HG03175 (cell line): ENCODE measurements around the gene CRIM1.
A peak's percentile ranks its signal among the peaks of the same experiment; 100 is the strongest.

Experiments
- ATAC-seq: cut with Tn5 transposase; IDR thresholded peaks from one replicate; pipeline ENCODE4 v1.9.1; 2021; ENCODE audit warnings: mild to moderate bottlenecking, moderate library complexity; ENCODE audit not compliant: unreplicated experiment

CRIM1 gene

DNA sequence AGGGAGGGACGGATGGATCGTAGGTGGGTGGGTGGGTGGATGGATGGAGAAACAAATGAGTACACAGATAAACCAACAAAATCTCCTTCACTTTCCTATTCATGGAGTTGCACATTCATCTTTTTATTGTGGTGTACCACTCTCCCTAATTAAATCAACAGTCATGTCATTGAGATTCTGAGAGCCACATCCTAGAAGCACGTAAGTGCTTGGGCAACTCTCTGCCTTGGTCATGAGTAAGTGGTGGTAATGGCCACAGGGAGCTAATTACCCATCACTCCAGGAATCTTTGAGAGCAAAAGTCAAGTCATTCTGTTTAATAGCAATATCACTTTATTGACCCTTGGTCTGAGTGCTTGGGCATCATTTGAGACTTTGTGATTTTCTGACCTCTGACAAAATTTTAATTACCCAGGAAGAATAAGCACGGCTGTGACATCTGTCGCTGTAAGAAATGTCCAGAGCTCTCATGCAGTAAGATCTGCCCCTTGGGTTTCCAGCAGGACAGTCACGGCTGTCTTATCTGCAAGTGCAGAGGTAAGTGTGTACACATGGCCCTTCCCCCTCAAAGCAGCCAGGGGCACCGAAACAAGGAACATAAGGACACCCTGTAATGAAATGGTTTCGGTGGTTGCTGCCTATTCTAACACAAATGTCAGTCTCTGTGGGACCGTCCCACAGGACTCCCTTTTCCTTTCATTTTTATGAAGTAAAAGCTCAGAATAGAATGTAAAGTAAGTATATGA is 156.5 kb downstream of the CRIM1 start:
- no peak for ATAC-seq

- ATAC-seq: no peak
Measured at GRCh38 chr2:36512705-36513104, 157.1 kb downstream of the CRIM1 start.

- ATAC-seq: no peak
Measured at GRCh38 chr2:36513661-36514060, 158.1 kb downstream of the CRIM1 start.

DNA sequence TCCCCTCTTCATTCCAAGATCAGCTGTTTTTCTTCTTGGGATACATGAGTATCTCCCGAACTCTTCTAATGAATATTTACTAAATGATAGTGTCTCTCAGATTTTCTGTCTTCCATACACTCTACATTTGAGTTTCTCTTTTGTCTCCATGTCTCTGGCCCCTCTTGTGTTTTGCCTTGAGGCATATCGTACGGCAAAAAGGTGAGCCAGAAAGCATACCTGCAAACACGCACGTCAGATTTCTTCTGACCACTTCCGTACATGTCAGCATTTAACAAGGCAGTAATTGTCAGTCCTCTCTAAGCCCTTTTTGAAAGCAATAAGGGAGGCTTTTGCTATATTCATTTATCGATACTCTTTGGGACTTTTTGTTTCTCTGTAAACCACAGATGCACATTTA is 160.0 kb downstream of the CRIM1 start:
- no peak for ATAC-seq

- no peak for ATAC-seq
Measured at GRCh38 chr2:36516136-36516870, 160.7 kb downstream of the CRIM1 start.

DNA sequence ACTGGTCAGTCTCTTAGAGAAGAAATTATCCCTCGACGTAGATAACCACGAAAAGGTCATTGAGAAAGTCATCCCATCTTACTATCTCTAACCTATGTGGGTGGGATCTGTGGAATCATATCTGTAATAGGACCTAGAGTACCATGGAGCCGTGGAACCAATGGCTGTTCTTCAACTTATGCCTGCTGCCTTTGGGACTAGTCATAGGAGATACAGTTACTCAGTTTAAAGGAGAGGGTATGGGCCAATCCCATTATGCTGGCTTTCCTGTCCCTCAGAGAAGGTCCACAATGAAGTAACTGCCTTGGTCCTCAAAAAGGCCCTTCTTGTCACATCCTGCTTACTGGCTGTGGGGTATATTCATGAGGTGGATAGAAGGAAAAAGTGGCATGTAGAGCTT is 164.9 kb downstream of the CRIM1 start:
- ATAC-seq: no peak

DNA sequence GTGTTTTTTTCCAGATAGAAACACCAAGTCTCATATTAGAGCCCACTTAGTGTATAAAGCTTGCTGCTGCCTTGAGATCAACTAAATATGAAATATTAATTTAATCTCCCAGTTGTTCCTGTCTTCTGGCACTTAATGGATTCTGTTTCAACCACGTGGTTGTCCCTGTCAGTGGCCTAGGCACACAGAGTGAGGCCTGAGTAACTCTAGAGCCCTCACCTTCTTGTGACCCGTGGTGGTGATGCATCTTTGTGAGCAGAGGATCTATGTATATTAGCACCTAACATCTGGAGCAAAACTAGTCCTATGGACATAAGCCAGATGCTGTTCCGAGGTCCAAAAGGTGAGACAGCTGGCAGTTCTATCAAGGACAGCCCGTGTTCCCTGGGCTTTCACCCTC is 167.6 kb downstream of the CRIM1 start:
- no peak for ATAC-seq

DNA sequence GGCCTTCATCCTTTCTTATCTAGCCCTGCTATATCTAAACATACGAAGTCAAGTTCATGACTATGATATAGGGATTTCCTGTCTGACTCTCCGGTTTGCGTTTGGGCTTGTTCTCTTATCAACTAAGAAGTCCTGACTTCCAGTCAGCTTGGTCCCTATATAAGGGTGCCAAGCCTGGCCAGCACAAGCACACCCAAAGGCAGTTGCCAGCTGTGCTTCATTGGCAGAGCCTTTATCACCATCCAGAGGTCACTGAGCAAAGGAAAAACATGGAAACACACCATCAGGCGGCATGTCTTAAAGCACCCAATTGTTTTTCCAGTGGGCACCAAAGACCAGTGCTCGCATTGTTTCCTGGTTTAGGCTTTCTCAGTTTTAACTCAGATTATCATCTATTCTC is 169.7 kb downstream of the CRIM1 start:
- no peak for ATAC-seq

- ATAC-seq: no peak
Measured at GRCh38 chr2:36526226-36526625, 170.6 kb downstream of the CRIM1 start.

DNA sequence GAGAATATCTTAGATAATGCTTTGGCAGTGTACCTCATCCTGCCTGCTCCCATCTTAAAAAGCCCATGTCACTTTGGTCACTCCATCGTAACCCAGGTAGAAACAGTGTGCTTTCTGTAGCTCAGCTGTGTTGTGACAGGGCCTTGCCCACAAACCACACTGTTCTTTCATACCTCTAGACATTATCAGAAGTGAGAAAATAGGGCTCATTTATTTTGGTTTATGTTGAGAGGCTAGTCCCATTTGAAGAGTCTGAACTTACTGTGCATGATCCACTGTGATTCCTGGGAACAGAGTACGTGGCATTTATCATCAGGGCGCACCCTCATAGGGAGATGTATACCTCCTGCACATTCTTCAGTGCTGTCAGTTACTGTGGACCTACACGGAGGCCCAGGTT is 172.7 kb downstream of the CRIM1 start:
- ATAC-seq: peak; percentile 79

DNA sequence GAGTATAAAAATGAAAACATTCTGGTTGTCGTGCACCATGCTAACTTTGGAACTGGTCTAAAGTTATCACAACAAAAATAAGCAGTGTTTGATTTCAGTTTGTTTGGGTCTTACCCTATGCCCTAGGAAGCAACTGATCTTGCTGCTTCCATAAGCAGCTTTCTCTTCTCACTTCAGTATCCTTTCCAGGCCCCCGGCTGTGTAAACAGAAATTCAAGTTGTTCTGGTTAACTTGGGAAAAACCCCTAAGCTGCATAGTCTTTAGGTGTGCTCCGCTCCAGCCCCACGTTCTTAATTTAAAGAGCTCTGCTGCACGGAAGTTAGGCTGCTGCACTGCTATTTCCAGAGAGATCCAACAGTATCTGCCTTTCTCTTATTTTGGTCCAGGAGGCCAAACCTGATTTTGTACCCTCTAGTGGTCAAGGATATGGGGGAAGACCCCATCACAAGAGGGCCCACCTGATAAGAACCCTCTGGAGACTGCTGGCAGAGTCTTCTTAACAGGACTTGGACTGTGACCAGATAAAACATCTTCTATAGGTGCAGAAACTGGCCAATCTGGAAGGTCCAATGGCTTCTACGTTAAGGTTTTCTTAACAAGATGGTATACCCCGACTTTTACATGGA is 173.3 kb downstream of the CRIM1 start:
- ATAC-seq: no peak

- ATAC-seq: peak; percentile 72
Measured at GRCh38 chr2:36530178-36530982, 174.8 kb downstream of the CRIM1 start.

GRCh38 chr2:36530983-36531354 is 175.4 kb downstream of the CRIM1 start:
- ATAC-seq: no peak

- ATAC-seq: no peak
Measured at GRCh38 chr2:36534275-36534799, 178.8 kb downstream of the CRIM1 start.

DNA sequence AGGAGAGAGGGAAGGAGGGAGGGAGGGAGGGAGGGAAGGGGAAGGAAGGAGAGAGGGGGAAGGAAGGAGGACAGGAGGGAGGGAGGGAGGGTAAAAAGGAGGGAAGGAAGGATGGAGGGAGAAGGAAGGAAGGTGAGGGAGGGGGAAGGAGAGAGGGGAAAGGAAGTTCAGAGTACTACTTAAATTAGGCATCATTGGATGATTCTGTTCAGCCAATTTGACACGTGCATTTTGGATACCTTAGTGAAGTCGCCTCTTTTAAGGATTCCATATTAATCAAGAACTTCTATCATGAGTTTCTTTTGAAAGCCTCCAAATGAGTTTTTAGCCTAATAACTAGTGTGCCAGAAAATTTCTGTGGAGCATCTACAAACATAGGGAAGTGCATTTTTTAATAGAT is 179.5 kb downstream of the CRIM1 start:
- ATAC-seq: no peak

DNA sequence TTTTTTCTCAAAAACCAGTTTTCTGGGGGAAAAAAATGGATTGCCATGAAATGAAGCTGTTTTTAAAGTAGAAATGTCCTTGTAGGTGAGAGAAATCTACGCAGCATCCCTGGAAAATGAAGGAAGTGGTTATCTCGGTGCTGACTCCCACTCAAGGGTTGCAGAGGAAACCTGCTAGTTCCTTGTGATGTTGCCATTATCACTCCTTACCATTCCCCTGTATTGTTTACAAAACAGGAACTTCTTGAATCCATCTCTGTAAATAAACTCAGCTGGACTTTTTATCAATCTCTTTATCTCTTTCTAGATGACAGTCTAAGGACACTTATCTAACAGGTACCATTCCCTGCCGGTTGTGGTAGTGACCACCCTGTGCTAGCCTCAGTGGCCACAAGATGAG is 181.2 kb downstream of the CRIM1 start:
- ATAC-seq: no peak

- ATAC-seq: no peak
Measured at GRCh38 chr2:36538335-36538734, 182.8 kb downstream of the CRIM1 start.

- peak; percentile 71 for ATAC-seq
Measured at GRCh38 chr2:36539631-36540030, 184.1 kb downstream of the CRIM1 start.

- ATAC-seq: no peak
Measured at GRCh38 chr2:36540986-36541754, 185.6 kb downstream of the CRIM1 start.

GRCh38 chr2:36541891-36542595 is 186.5 kb downstream of the CRIM1 start:
- no peak for ATAC-seq
